ENCODE data around the gene PRTFDC1. TPM values are rescaled to one million over a fixed set of nuclear protein-coding genes. Genes with fewer than 3 reads are reported as not detected.

PRTFDC1 gene
- total RNA-seq, 8 experiments from 2014 or later: 5.6 to 31.3 (median 10.1) TPM

- in situ Hi-C loops (cut with MboI; ENCODE audit: low pct_unique_long_range_greater_than_20kb in 2 of 9, low sequenced_read_pairs in 9 of 9, unreplicated experiment in 9 of 9): no loop called here
- WGBS, 10 experiments: 14 to 100% (median 85%) methylated on average over 1 to 2 of the region's 3 CpGs; no CpG with 5 or more reads in 2 of the 10 experiments
- peaks cover 30 to 33% of the 10 kb centered on the region in 2 donors for H3K4me1 ChIP-seq (replicated peaks in 1 of 2)
- H3K4me3 ChIP-seq: no peak overlapping the region
- no peak for ATAC-seq (replicated peaks in 6 of 8)
- no peak overlapping the region for H3K27ac ChIP-seq
Measured at GRCh38 chr10:24872790-24873182, 79.6 kb downstream of the PRTFDC1 start.

GRCh38 chr10:24872049-24872789 is 80.2 kb downstream of the PRTFDC1 start:
- in situ Hi-C loops (cut with MboI; ENCODE audit: low pct_unique_long_range_greater_than_20kb in 2 of 9, low sequenced_read_pairs in 9 of 9, unreplicated experiment in 9 of 9): no loop called here
- H3K4me3 ChIP-seq: peak overlapping the region; percentile 5 to 20 (median 13)
- 11 to 100% (median 70%) methylated on average over 1 to 3 of the region's 6 CpGs; no CpG with 5 or more reads in 3 of the 10 experiments for WGBS, 10 experiments
- peaks cover 30 to 37% of the 10 kb centered on the region in 2 donors for H3K4me1 ChIP-seq (replicated peaks in 1 of 2)
- H3K27ac ChIP-seq: peak overlapping the region; percentile 86 to 89
- peak in 6 of 8 experiments; percentile 34 to 95 (median 92) for ATAC-seq (replicated peaks in 6 of 8)

- peak overlapping the region in 4 of 5 donors; percentile 10 to 20 (median 16) for H3K4me3 ChIP-seq
- 26 to 83% (median 62%) methylated on average over 3 to 12 of the region's 13 CpGs for WGBS, 10 experiments
- ATAC-seq (replicated peaks in 6 of 8): no peak
- in situ Hi-C loops (cut with MboI; ENCODE audit: low pct_unique_long_range_greater_than_20kb in 2 of 9, low sequenced_read_pairs in 9 of 9, unreplicated experiment in 9 of 9): no loop called here
- peaks cover 31 to 47% of the 10 kb centered on the region in 2 donors for H3K4me1 ChIP-seq (replicated peaks in 1 of 2)
- H3K27ac ChIP-seq: peak overlapping the region; percentile 86 to 89
Measured at GRCh38 chr10:24871011-24871935, 81.1 kb downstream of the PRTFDC1 start.

GRCh38 chr10:24869354-24870015 is 82.9 kb downstream of the PRTFDC1 start:
- peak in 1 of 8 experiments; percentile 8 for ATAC-seq (replicated peaks in 6 of 8)
- WGBS, 10 experiments: 33 to 100% (median 60%) methylated on average over 1 to 2 of the region's 2 CpGs; no CpG with 5 or more reads in 3 of the 10 experiments

GRCh38 chr10:24866604-24867583 is 85.5 kb downstream of the PRTFDC1 start:
- in situ Hi-C loops (cut with MboI; ENCODE audit: low pct_unique_long_range_greater_than_20kb in 2 of 9, low sequenced_read_pairs in 9 of 9, unreplicated experiment in 9 of 9): no loop called here
- H3K27ac ChIP-seq: no peak overlapping the region
- 0 to 83% (median 46%) methylated on average over 2 to 7 of the region's 7 CpGs for WGBS, 10 experiments

More at GRCh38 chr10:24869354-24870015, 82.9 kb downstream of the PRTFDC1 start:
- H3K4me1 ChIP-seq (replicated peaks in 1 of 2): peaks cover 32 to 58% of the 10 kb centered on the region in 2 donors
- H3K4me3 ChIP-seq: no peak overlapping the region
- in situ Hi-C loops (cut with MboI; ENCODE audit: low pct_unique_long_range_greater_than_20kb in 2 of 9, low sequenced_read_pairs in 9 of 9, unreplicated experiment in 9 of 9): no loop called here
- no peak overlapping the region for H3K27ac ChIP-seq

GRCh38 chr10:24865783-24866182 is 86.6 kb downstream of the PRTFDC1 start:
- Histone ChIP-seq H3K4me3 (no peak overlapping the region), H3K4me1 (replicated peaks in 1 of 2) (peaks cover 4 to 30% of the 10 kb centered on the region in 2 donors), H3K27ac (no peak overlapping the region)
- in situ Hi-C loops (cut with MboI; ENCODE audit: low pct_unique_long_range_greater_than_20kb in 2 of 9, low sequenced_read_pairs in 9 of 9, unreplicated experiment in 9 of 9): no loop called here
- ATAC-seq (replicated peaks in 6 of 8): no peak
- WGBS, 10 experiments: 56 to 100% (median 80%) methylated on average over 1 to 3 of the region's 3 CpGs; no CpG with 5 or more reads in 1 of the 10 experiments

More at GRCh38 chr10:24866604-24867583, 85.5 kb downstream of the PRTFDC1 start:
- peak; percentile 47 to 85 (median 71) for ATAC-seq (replicated peaks in 6 of 8)
- H3K4me1 ChIP-seq (replicated peaks in 1 of 2): peaks cover 15 to 41% of the 10 kb centered on the region in 2 donors
- H3K4me3 ChIP-seq: no peak overlapping the region

GRCh38 chr10:24862589-24862988 is 89.8 kb downstream of the PRTFDC1 start:
- H3K4me1 ChIP-seq (replicated peaks in 1 of 2): peaks cover 22 to 48% of the 10 kb centered on the region in 2 donors
- no peak overlapping the region for H3K27ac ChIP-seq
- ATAC-seq (replicated peaks in 6 of 8): no peak
- in situ Hi-C loops (cut with MboI; ENCODE audit: low pct_unique_long_range_greater_than_20kb in 2 of 9, low sequenced_read_pairs in 9 of 9, unreplicated experiment in 9 of 9): no loop called here
- no peak overlapping the region for H3K4me3 ChIP-seq
- WGBS, 10 experiments: 20 to 100% (median 92%) methylated on average over 1 to 3 of the region's 3 CpGs

- 0 to 50% (median 22%) methylated on average over 2 to 5 of the region's 10 CpGs; no CpG with 5 or more reads in 2 of the 10 experiments for WGBS, 10 experiments
- Histone ChIP-seq H3K4me3 (peak overlapping the region in 2 of 5 donors; percentile 5 to 15), H3K4me1 (replicated peaks in 1 of 2) (peaks cover 30 to 37% of the 10 kb centered on the region in 2 donors), H3K27ac (peak overlapping the region; percentile 48 to 81)
- in situ Hi-C loops (cut with MboI; ENCODE audit: low pct_unique_long_range_greater_than_20kb in 2 of 9, low sequenced_read_pairs in 9 of 9, unreplicated experiment in 9 of 9): no loop called here
- peak in 7 of 8 experiments; percentile 33 to 85 (median 76) for ATAC-seq (replicated peaks in 6 of 8)
Measured at GRCh38 chr10:24858288-24859270, 93.8 kb downstream of the PRTFDC1 start.

GRCh38 chr10:24857031-24857725 is 95.2 kb downstream of the PRTFDC1 start:
- peak overlapping the region; percentile 0 to 48 for H3K27ac ChIP-seq
- H3K4me1 ChIP-seq (replicated peaks in 1 of 2): peaks cover 31 to 39% of the 10 kb centered on the region in 2 donors
- H3K4me3 ChIP-seq: no peak overlapping the region
- ATAC-seq (replicated peaks in 6 of 8): peak in 5 of 8 experiments; percentile 67 to 84 (median 76)
- in situ Hi-C loops (cut with MboI; ENCODE audit: low pct_unique_long_range_greater_than_20kb in 2 of 9, low sequenced_read_pairs in 9 of 9, unreplicated experiment in 9 of 9): no loop called here
- WGBS, 10 experiments: 25 to 90% (median 63%) methylated on average over 1 to 6 of the region's 8 CpGs

- H3K4me1 ChIP-seq (replicated peaks in 1 of 2): peaks cover 55 to 60% of the 10 kb centered on the region in 2 donors
- no peak overlapping the region for H3K27ac ChIP-seq
- no peak for ATAC-seq (replicated peaks in 6 of 8)
- H3K4me3 ChIP-seq: no peak overlapping the region
- WGBS, 10 experiments: 75 to 100% (median 90%) methylated on average over 1 to 6 of the region's 6 CpGs
- in situ Hi-C loops (cut with MboI; ENCODE audit: low pct_unique_long_range_greater_than_20kb in 2 of 9, low sequenced_read_pairs in 9 of 9, unreplicated experiment in 9 of 9): no loop called here
Measured at GRCh38 chr10:24854256-24854655, 98.2 kb downstream of the PRTFDC1 start.

Measured in motor neuron (in vitro differentiated cells).